C1 segment of cervical spinal cord (tissue), 14 donors: ENCODE measurements around the gene SIGLEC14.
"Not testable (repeated sequence)": the region's sequence is repeated elsewhere in the genome, so short reads cannot be mapped to it uniquely, and the experiment has no call there.

Experiments
- DNase-seq, 14 donors: peaks; one replicate each; lab custom pipeline; 2025; lab: John Stamatoyannopoulos, UW

The SIGLEC14 gene

DNA sequence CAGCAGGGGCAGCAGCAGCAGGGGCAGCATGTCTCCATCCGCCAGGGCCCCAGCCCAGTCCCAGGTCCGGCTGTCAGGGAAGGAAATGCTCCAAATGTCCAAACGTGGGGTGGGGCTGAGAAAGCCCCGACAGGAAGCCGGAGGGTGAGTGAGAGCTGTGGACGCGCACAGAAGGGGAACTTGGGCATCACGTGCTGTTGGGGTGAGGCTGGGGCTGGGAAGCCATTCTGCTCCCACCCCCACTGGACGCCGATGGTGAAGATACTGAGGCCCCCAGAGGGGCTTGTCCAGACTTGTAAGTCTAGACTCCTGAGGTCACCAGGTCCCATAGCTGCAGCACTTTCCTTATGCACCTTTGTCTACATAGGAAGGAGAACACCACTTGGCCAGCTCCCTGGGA, at the start of gene SIGLEC14:
Gene SIGLEC14 (minus strand): TSS at position 96 of the 400 bp plus-strand sequence. CDS start 66 bp downstream, at position 30.
- DNase-seq = not testable (repeated sequence)

DNA sequence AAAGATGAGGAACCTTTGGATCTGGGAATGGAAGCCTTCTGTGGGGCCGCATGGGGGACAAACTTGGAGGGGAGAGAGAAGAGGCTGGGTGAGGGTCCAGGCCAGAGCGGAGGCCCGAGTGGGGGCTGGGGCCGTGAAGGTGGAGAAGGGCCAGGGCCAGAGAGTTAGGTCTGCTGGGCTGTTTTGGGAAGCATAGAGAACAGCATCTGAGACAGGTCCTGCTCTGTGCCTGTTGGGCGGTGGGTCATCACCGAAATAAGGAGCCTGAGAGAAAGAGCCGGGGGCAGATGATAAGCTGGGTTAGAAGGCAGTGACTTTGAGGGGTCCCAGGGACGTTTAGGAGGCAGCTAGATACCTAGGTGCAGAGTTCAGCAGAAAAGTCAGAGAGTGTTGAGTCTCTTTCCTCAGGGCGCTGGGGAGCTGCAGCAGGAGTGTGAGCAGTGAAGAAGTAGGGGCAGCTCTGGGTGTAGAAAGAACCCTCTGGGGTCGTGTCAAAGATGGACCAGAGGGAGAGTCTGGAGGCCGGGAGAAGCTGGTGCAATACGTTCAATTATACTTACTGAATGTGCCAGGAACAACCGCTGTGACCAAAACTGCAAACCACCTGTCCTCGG, 49.2 kb upstream of the SIGLEC14 start:
- no peak for DNase-seq

GRCh38 chr19:51695088-51695487, 48.5 kb upstream of the SIGLEC14 start:
- no peak for DNase-seq

DNA sequence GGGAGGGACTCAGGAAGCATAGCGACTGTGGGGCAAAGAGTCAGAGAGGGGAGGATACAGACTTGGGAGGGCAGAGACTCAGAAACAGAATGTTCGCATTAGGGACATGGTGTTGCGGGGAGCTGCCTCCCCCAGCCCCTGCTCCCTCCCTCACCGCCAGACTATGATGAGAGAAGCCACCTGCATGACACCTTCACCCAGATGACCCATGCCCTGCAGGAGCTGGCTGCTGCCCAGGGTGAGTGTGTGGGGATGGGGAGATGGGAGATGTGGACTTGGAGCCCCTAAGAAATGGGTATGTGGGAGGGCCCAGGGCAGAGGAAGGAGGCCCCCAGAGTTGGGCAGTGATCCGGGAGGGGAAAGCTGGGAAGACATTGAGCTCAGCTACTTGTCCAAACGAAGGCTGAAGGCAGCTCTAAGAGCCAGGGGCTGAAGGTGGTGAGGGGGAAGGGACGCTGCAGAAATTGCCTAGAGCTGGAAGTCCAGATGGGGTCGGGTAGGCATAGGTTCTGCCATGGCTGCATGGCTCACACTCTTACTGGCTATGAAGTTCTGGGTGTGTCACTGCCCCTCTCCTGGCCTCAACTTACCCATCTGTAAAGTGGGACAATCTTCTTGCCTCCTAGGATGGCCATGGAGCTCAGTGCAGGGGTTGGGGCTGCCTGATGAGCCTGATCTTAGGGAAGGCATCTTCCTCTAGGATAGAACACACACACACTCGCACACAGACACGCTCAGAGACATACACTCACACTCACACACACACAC, 47.9 kb upstream of the SIGLEC14 start:
- no peak for DNase-seq

- no peak for DNase-seq
These were observed 47.2 kb upstream of the SIGLEC14 start for GRCh38 chr19:51693819-51694218.

DNA sequence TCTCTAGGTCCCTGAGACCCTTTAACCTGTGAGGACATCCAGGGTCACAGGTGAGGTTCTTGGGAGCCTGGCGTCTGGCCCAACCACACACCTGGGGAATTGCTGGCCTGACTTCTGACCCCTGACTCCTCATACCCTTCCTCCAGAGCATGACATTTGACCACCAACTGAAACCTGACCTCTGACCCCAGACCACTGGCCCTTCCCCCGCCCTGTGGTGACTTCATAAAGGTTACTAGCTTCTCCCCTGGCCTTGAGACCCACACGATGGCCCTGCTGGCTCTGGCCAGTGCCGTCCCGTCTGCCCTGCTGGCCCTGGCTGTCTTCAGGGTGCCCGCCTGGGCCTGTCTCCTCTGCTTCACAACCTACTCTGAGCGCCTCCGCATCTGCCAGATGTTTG, 46.6 kb upstream of the SIGLEC14 start, which contains the start of gene SPACA6:
Gene SPACA6 (plus strand): TSS at position 71 of the 400 bp plus-strand sequence. CDS start 197 bp downstream, at position 268.
- no peak for DNase-seq

DNA sequence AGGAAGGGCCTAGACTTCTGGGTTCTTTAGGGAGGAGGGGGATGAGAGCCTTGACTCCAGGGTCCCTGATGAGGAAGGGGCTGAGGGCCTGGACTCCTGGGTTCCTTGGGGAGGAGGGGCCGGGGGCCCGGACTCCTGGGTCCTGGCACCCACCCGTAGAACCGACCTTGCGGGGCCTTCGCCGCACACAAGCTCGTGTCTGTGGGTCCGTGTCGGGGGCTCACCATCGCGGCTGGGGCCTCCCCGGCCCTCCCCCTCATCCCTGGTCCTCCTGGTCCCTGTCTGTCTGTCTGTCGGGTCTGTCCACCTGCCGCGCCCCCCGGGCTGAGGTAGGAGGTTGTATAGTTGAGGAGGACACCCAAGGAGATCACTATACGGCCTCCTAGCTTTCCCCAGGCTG, 45.8 kb upstream of the SIGLEC14 start:
- DNase-seq = no peak

DNA sequence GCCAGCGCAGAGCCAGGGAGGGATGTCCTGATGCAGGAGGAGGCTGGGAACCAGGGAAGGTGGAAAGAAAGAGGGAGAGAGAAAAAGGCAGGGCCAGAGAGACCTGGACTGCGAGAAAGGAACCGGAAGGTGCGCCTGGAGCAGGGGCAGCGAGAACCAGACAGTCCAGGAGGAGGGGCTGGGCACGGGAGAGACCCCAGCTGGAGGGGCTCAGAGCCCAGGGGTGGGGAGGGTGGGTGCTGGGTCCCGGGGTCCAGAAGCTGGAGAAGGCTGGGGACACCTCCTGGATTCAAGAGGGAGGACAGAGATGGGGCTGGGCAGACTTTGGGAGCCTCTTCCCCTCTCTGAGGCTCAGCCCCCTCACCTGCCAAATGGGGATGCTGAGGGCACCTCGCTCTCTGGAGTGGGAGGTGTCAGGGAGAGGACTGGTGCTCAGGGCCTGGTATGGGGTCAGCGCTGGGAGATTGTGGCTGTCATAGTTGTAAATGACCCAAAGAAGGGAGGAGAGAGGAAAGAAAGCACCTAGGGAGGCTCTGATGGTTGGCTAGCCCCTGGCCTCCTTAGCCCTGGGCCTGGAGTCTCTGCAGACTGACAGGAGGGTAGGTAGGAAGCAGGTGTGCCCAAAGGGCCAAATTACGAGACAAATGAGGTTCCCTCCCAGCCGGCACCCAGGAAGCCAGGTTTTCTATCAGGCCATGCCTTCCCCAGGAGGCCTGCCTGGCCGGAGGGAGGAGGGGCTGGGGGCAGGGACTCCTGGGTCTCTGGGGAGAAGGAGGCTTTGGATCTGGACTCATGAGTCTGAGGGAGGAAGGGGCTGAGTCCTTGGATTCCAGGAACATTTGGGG, 45.2 kb upstream of the SIGLEC14 start:
- DNase-seq = peak in 1 of 14 donors; percentile 35

GRCh38 chr19:51691074-51691583, 44.5 kb upstream of the SIGLEC14 start:
- peak in 2 of 14 donors; percentile 56 to 62 for DNase-seq

DNA sequence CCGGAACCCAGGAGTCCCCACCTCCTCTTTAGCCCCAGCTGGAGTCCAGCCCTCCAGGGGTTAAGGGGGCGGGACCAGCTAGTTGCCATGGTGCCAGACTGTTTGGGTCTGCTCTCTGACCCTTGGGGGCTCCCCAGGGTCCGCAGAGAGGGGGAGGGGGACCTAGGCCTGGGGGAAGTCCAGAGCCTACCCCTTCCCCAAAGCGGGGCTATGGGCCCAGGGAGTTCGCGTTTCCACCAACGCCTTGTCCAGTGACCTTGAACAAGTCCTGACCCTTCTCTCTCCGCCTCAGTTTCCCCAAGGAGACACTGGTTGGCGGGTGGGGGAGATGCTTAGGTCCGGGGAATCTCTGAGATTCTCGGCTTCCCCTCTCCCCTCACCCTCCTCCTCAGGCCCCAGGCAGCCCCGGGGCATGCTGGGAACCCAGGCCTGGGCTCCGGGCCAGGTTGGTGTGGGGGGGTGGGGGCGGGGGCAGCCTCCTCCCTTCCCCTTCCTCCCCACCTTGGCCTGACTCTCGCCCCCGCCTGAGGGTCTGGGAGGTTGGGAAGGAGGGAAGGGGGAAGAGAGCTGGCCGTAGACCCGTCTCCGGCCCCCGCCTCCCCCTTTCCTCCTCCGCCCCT, 43.9 kb upstream of the SIGLEC14 start:
- peak in 13 of 14 donors; percentile 56 to 88 (median 70) for DNase-seq

GRCh38 chr19:51689751-51690453, 43.3 kb upstream of the SIGLEC14 start:
- peak in 11 of 14 donors; percentile 31 to 76 (median 57) for DNase-seq

DNA sequence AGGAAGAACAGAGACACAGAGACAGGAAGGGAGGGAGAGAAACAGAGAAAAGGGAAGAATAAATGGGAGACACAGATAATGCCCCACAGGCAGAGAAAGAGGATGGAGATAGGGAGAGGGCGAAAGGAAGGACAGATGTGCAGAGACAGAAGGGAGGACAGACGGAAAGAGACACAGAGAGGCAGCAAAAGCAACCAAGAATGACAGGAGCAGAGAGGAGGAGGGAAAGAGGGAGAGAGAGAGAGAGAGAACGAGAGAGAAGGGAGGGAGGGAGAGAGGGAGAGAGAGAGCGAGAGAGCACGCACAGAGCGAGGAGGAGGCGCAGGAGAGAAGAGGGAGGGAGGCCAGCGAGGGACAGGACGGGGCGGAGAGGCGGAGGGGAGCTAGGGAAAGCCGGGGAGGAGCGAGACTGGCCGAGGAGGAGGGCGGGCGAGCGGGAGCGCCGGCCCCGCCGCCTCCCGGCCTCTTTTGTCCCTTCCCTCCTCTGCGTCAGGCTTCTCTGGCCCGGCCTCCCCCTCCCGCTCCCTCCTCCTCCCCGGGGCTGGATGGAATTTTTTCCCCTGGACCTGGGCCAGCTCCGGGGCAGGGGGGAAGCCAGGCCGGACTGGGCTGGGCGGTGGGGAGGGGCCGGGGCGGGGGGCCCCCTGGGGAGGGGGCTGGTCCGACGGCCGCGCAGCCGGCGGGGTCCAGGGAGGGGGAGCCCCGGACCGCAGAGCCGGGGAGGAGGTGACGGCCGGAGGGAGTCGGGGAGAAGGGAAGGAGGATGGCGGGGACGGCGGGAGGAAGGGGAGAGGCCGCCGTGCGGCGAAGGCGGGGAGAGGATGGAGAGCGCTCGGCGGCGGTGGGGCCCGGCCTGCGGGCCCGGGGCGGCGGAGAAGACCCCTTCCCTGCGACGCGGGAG, 42.3 kb upstream of the SIGLEC14 start:
- peak; percentile 61 to 97 (median 90) for DNase-seq

DNA sequence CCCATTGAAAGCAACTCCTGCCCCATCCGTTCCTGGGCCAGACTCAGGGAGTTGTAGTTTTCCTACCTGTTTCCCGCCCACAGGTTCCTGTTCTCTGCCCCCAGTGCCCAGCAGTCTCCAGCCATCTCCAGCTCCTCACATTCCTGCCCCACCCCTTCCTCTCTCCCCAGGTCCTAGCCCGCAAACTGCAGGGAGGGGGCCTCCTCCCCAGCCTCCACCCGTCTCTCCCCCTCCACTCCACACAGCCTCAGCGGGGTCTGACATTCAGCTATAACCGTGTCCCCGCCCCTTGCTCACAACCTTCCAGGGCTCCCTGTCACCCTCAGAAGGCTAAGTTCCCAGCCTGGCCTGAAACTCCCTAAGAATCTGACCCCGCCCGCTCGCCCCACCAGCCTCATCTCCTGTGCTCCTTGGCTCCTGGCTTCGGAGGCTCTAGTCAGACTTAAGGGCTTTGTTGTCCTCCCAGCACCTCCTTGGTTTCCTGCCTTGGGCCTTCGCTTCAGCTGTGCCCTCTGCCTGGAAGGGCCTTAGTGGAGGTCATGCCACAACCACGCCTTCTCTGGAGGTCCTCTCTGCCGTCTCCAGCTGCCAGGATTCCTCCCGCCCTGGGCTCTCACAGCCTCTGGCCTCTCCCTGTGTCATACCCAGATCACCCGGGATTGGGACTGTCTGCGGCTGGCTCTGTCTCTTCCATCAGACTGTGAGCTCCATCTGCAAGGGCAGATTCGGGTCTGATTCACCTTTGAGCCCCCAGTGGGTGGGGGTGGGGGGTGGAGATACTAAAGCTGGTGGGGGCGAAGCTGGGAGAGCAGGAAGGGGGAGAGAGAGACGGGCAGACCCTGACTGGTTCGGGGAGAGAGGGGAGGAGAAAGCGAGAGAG, 41.4 kb upstream of the SIGLEC14 start:
- peak in 12 of 14 donors; percentile 43 to 78 (median 63) for DNase-seq

- DNase-seq = no peak
These were observed 39.5 kb upstream of the SIGLEC14 start for GRCh38 chr19:51686171-51686570.

GRCh38 chr19:51681286-51681941, 34.8 kb upstream of the SIGLEC14 start:
- DNase-seq = no peak

DNA sequence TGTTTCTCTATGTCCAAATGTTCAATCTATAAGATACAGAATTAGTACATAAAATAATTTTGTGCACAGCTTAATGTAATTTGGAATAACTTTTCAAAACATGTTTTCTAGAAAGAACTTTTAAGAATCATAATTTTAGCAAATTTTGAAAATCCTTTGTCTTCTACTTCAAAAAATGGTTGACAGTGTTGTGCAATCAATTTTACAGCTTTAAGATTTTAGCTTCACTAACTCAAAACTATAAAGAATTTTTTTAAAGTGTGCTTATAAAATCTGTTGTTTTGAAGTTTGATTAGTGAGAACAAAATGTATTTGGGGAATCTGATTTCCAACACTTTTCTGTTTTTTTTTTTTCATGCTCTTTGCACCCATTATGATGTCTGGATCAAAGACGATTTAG, 33.8 kb upstream of the SIGLEC14 start:
- no peak for DNase-seq

DNA sequence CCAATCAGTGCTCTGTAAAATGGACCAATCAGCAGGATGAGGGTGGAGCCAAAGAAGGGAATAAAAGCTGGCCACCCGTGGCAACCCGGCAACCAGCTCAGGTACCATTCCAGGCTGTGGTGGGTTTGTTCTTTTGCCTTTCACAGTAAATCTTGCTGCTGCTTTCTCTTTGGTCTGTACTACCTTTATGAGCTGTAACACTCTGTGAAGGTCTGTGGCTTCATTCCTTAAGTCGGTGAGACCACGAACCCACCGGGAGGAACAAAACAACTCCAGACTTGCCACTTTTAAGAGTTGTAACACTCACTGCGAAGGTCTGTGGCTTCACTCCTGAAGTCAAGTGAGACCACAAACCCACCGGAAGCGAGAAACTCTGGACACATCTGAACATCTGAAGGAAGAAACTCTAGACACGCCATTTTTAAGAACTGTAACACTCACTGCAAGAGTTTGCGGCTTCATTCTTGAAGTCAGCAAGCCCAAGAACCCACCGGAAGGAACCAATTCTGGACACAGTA, 30.0 kb upstream of the SIGLEC14 start:
- DNase-seq = no peak
